Kidney (tissue), 14 donors: ENCODE measurements around the gene C19orf25. TPM values are rescaled to one million over a fixed set of nuclear protein-coding genes. Genes with fewer than 3 reads are reported as not detected.
A peak's percentile ranks its signal among the peaks of the same experiment; 100 is the strongest.

Experiments
- DNase-seq, 5 donors: peaks; one replicate each; pipeline ENCODE4 v3.0.0-alpha.2; 2013 to 2020
- FAIRE-seq: peaks from 2 replicates; lab custom pipeline; 2012; peaks lifted over from hg19 to GRCh38; lab: Jason Lieb, UNC
- H3K27ac ChIP-seq, 2 donors: one replicate each; pipeline ENCODE4 v1.7.0; 2013; ENCODE audit warnings: low read depth in 2 of 2, low read length in 2 of 2, inconsistent platforms in 1 of 2
- H3K27me3 ChIP-seq: one replicate; pipeline ENCODE4 v1.7.1; 2013; ENCODE audit warnings: low read length, inconsistent platforms; ENCODE audit not compliant: control insufficient read depth, insufficient read depth
- H3K36me3 ChIP-seq, 3 donors: one replicate each; pipeline versions ENCODE4 v1.7.0 to v1.7.1; 2013; ENCODE audit warnings: low read length in 3 of 3, control low read depth in 1 of 3, inconsistent platforms in 1 of 3; ENCODE audit not compliant: insufficient read depth in 3 of 3, control insufficient read depth in 2 of 3
- H3K4me1 ChIP-seq, 3 donors: one replicate each; pipeline versions ENCODE4 v1.7.0 to v1.7.1; 2013; ENCODE audit warnings: low read length in 3 of 3, inconsistent platforms in 1 of 3, low read depth in 1 of 3; ENCODE audit not compliant: control insufficient read depth in 2 of 3, insufficient read depth in 2 of 3
- H3K4me3 ChIP-seq, 3 donors: one replicate each; pipeline versions ENCODE4 v1.7.0 to v1.8.1; 2013; ENCODE audit warnings: low read length in 3 of 3, control low read depth in 1 of 3, inconsistent platforms in 1 of 3
- H3K9ac ChIP-seq, 3 donors: one replicate each; pipeline versions ENCODE4 v1.7.0 to v1.7.1; 2013; ENCODE audit warnings: low read length in 3 of 3, control low read depth in 1 of 3, inconsistent platforms in 1 of 3
- H3K9me3 ChIP-seq, 3 donors: one replicate each; pipeline versions ENCODE4 v1.7.0 to v1.7.1; 2013; ENCODE audit warnings: low read length in 3 of 3, control low read depth in 1 of 3, inconsistent platforms in 1 of 3; ENCODE audit not compliant: control insufficient read depth in 2 of 3, insufficient read depth in 1 of 3
- intact Hi-C: fragments of 100-400 bp; cut with DNase I; formaldehyde crosslinking; loops from one replicate; pipeline ENCODE4 v1.11.1; 2022
- polyA plus RNA-seq: library from polyadenylated mRNA; stranded (reverse); fragments of 350-450 nt; fragmentation: Illumina TruSeq; extraction: RNeasy Lipid Tissue Mini Kit (QIAGEN cat#74804); gene quantifications from one replicate; pipeline ENCODE4 v1.2.3, GENCODE V29; 2014; ENCODE audit warnings: low read depth, low replicate concordance; ENCODE audit not compliant: insufficient read depth
- total RNA-seq: library from RNA; stranded (reverse); fragmentation: NEBNext Ultra II Directional; extraction: Animal tissue kit (Norgen Biotek cat#: 25700); gene quantifications from one replicate; pipeline ENCODE4 v1.2.1, GENCODE V29; 2021
- TF ChIP-seq, protein P1 (sequence below): IDR thresholded peaks from 3 replicates; pipeline ENCODE4 v1.5.1; 2012; ENCODE audit warnings: mild to moderate bottlenecking, moderate library complexity, borderline replicate concordance; ENCODE audit not compliant: insufficient read depth; ENCODE audit errors: extremely low read depth
- donor health status: control.
- donor health status: control.
- donor health status: control.
- donor health status: control.
- donor health status: control.
- donor health status: DM: yes; HTN: yes; CAD: no.
- donor health status: Normal renal cell carcinoma (clear cell type).

Gene C19orf25
- total and polyA plus RNA-seq, 2 donors from 2014 or later: 32.5 to 50.9 TPM

GRCh38 chr19:1453525-1454364 is 25.3 kb downstream of the C19orf25 start:
- intact Hi-C loops: no loop called here

GRCh38 chr19:1452802-1453524 is 26.1 kb downstream of the C19orf25 start:
- H3K4me3 ChIP-seq: no peak overlapping the region
- no peak overlapping the region for H3K9ac ChIP-seq
- H3K27ac ChIP-seq: no peak overlapping the region
- no peaks in the 10 kb centered on the region for H3K36me3 ChIP-seq
- no peaks in the 10 kb centered on the region for H3K9me3 ChIP-seq
- peaks cover 32% of the 10 kb centered on the region for H3K27me3 ChIP-seq
- intact Hi-C loops: no loop called here
- TF ChIP-seq, protein P1, sequence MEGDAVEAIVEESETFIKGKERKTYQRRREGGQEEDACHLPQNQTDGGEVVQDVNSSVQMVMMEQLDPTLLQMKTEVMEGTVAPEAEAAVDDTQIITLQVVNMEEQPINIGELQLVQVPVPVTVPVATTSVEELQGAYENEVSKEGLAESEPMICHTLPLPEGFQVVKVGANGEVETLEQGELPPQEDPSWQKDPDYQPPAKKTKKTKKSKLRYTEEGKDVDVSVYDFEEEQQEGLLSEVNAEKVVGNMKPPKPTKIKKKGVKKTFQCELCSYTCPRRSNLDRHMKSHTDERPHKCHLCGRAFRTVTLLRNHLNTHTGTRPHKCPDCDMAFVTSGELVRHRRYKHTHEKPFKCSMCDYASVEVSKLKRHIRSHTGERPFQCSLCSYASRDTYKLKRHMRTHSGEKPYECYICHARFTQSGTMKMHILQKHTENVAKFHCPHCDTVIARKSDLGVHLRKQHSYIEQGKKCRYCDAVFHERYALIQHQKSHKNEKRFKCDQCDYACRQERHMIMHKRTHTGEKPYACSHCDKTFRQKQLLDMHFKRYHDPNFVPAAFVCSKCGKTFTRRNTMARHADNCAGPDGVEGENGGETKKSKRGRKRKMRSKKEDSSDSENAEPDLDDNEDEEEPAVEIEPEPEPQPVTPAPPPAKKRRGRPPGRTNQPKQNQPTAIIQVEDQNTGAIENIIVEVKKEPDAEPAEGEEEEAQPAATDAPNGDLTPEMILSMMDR: no peak
- DNase-seq (no peak), FAIRE-seq (no peak)
- no peaks in the 10 kb centered on the region for H3K4me1 ChIP-seq

More at GRCh38 chr19:1453525-1454364, 25.3 kb downstream of the C19orf25 start:
- FAIRE-seq (no peak), DNase-seq (peak in 2 of 5 donors; percentile 62 to 64)
- Histone ChIP-seq H3K9me3 (no peaks in the 10 kb centered on the region), H3K9ac (no peak overlapping the region), H3K4me3 (no peak overlapping the region), H3K27ac (no peak overlapping the region), H3K27me3 (peaks cover 30% of the 10 kb centered on the region), H3K4me1 (no peaks in the 10 kb centered on the region), H3K36me3 (no peaks in the 10 kb centered on the region)
- TF ChIP-seq, protein P1: no peak

GRCh38 chr19:1451916-1452801 is 26.9 kb downstream of the C19orf25 start:
- Histone ChIP-seq H3K4me1 (no peaks in the 10 kb centered on the region), H3K4me3 (no peak overlapping the region), H3K9ac (no peak overlapping the region), H3K27ac (no peak overlapping the region), H3K9me3 (no peaks in the 10 kb centered on the region), H3K36me3 (no peaks in the 10 kb centered on the region), H3K27me3 (peaks cover 29% of the 10 kb centered on the region)
- intact Hi-C loops: no loop called here
- peak in 2 of 5 donors; percentile 63 to 70 for DNase-seq
- TF ChIP-seq, protein P1: no peak
- FAIRE-seq: no peak
